Posterior vena cava (tissue), 2 donors: Measurements from ENCODE around the gene DNAH8. TPM values are rescaled to one million over a fixed set of nuclear protein-coding genes. Genes with fewer than 3 reads are reported as not detected.

Source experiments
- DNase-seq: peaks from one replicate; pipeline ENCODE4 v3.0.0-alpha.2; 2020; ENCODE audit warnings: low spot score
- intact Hi-C, 2 donors: fragments of 100-400 bp; cut with DNase I; formaldehyde crosslinking; loops; one replicate each; pipeline versions ENCODE4 v1.14.1 to v1.14.2; 2022 to 2023
- total RNA-seq, 2 donors: library from RNA; stranded (reverse); fragmentation: NEBNext Ultra II Directional; extraction: Animal tissue kit (Norgen Biotek cat#: 25700); gene quantifications; one replicate each; pipeline ENCODE4 v1.2.1, GENCODE V29; 2021
- donor health status: DM: yes; HTN: yes; CAD: no.
- donor health status: DM: yes; HTN: yes; CAD: no.

The DNAH8 gene
- total RNA-seq, 2 donors from 2014 or later, result 0.05 to 0.71 TPM

- intact Hi-C loops, result no loop called here
- DNase-seq, result no peak
Measured at GRCh38 chr6:38815250-38815649, 100.1 kb downstream of the DNAH8 start.

GRCh38 chr6:38818691-38819090 lies 103.6 kb downstream of the DNAH8 start:
- no peak for DNase-seq
- intact Hi-C loops, result no loop called here

GRCh38 chr6:38822963-38823362 lies 107.9 kb downstream of the DNAH8 start:
- DNase-seq, result no peak

GRCh38 chr6:38824243-38824894 lies 109.3 kb downstream of the DNAH8 start:
- intact Hi-C loops, result no loop called here
- no peak for DNase-seq

More at GRCh38 chr6:38822963-38823362, 107.9 kb downstream of the DNAH8 start:
- intact Hi-C loops, result no loop called here

- intact Hi-C loops, result no loop called here
- no peak for DNase-seq
Measured at GRCh38 chr6:38827024-38827423, 111.9 kb downstream of the DNAH8 start.

- intact Hi-C loops, result no loop called here
- no peak for DNase-seq
Measured at GRCh38 chr6:38831865-38832264, 116.8 kb downstream of the DNAH8 start.

GRCh38 chr6:38833320-38833719 lies 118.2 kb downstream of the DNAH8 start:
- DNase-seq, result no peak
- intact Hi-C loops, result no loop called here

GRCh38 chr6:38836585-38836984 lies 121.5 kb downstream of the DNAH8 start:
- no peak for DNase-seq
- intact Hi-C loops, result no loop called here

GRCh38 chr6:38837101-38837500 lies 122.0 kb downstream of the DNAH8 start:
- DNase-seq, result no peak
- intact Hi-C loops, result no loop called here

GRCh38 chr6:38843798-38844197 lies 128.7 kb downstream of the DNAH8 start:
- no peak for DNase-seq
- intact Hi-C loops, result no loop called here

- intact Hi-C loops, result no loop called here
- DNase-seq, result no peak
Measured at GRCh38 chr6:38845931-38846330, 130.8 kb downstream of the DNAH8 start.

GRCh38 chr6:38846361-38846760 lies 131.2 kb downstream of the DNAH8 start:
- intact Hi-C loops, result no loop called here
- DNase-seq, result no peak

- intact Hi-C loops, result no loop called here
- DNase-seq, result no peak
Measured at GRCh38 chr6:38846844-38847243, 131.7 kb downstream of the DNAH8 start.

GRCh38 chr6:38847497-38847896 lies 132.4 kb downstream of the DNAH8 start:
- DNase-seq, result no peak
- intact Hi-C loops, result no loop called here

- no peak for DNase-seq
- intact Hi-C loops, result no loop called here
Measured at GRCh38 chr6:38848760-38849159, 133.6 kb downstream of the DNAH8 start.

GRCh38 chr6:38852215-38852614 lies 137.1 kb downstream of the DNAH8 start:
- intact Hi-C loops, result no loop called here
- no peak for DNase-seq

GRCh38 chr6:38853236-38853635 lies 138.1 kb downstream of the DNAH8 start:
- DNase-seq, result no peak

GRCh38 chr6:38856492-38856891 lies 141.4 kb downstream of the DNAH8 start:
- no peak for DNase-seq
- intact Hi-C loops, result no loop called here

More at GRCh38 chr6:38853236-38853635, 138.1 kb downstream of the DNAH8 start:
- intact Hi-C loops, result no loop called here

GRCh38 chr6:38857815-38858214 lies 142.7 kb downstream of the DNAH8 start:
- intact Hi-C loops, result no loop called here
- no peak for DNase-seq

GRCh38 chr6:38860041-38860440 lies 144.9 kb downstream of the DNAH8 start:
- no peak for DNase-seq
- intact Hi-C loops, result no loop called here

GRCh38 chr6:38861926-38862401 lies 146.9 kb downstream of the DNAH8 start:
- intact Hi-C loops, result no loop called here
- DNase-seq, result no peak
